Astrocyte (in vitro differentiated cells and primary cell): ENCODE results near the gene GOSR1.

ENCODE experiments used
- CTCF ChIP-seq: IDR thresholded peaks from 2 replicates; pipeline ENCODE4 v1.5.1; 2011; ENCODE audit warnings: low read depth, mild to moderate bottlenecking, inconsistent platforms, low read length, moderate library complexity; ENCODE audit not compliant: insufficient read depth
- EZH2 ChIP-seq: IDR thresholded peaks from 2 replicates; pipeline ENCODE4 v1.6.1; 2012; ENCODE audit warnings: mild to moderate bottlenecking, low read length, inconsistent platforms; ENCODE audit not compliant: insufficient read depth

DNA sequence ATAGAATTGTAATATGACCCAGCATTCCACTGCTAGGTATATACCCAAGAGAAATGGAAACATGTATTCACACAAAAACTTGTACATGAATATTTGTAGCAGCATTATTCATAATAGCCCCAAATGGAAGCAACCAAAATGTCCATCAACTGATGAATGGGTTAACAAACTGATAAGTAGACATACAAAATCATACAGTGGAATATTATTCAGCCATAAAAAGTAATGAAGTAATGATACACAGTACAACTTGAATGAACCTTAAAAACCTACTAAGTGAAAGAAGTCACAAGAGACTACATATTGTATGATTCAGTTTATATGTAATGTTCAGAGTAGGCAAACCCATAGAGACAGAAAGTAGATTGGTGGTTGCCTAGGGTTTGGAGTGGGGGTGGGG, 40.5 kb upstream of the GOSR1 start:
- TF ChIP-seq CTCF (no peak), EZH2 (no peak)
